ENCODE data around the gene TSNAXIP1.

Gene TSNAXIP1

DNA sequence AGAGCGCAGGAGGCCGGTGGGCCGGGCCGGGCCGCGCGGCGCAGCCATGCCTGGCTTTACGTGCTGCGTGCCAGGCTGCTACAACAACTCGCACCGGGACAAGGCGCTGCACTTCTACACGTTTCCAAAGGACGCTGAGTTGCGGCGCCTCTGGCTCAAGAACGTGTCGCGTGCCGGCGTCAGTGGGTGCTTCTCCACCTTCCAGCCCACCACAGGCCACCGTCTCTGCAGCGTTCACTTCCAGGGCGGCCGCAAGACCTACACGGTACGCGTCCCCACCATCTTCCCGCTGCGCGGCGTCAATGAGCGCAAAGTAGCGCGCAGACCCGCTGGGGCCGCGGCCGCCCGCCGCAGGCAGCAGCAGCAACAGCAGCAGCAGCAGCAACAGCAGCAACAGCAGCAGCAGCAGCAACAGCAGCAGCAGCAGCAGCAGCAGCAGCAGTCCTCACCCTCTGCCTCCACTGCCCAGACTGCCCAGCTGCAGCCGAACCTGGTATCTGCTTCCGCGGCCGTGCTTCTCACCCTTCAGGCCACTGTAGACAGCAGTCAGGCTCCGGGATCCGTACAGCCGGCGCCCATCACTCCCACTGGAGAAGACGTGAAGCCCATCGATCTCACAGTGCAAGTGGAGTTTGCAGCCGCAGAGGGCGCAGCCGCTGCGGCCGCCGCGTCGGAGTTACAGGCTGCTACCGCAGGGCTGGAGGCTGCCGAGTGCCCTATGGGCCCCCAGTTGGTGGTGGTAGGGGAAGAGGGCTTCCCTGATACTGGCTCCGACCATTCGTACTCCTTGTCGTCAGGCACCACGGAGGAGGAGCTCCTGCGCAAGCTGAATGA is 36.0 kb downstream of the TSNAXIP1 start:
- DNase-seq (ENCODE audit: low read depth) = no peak
- TF ChIP-seq, protein P1, sequence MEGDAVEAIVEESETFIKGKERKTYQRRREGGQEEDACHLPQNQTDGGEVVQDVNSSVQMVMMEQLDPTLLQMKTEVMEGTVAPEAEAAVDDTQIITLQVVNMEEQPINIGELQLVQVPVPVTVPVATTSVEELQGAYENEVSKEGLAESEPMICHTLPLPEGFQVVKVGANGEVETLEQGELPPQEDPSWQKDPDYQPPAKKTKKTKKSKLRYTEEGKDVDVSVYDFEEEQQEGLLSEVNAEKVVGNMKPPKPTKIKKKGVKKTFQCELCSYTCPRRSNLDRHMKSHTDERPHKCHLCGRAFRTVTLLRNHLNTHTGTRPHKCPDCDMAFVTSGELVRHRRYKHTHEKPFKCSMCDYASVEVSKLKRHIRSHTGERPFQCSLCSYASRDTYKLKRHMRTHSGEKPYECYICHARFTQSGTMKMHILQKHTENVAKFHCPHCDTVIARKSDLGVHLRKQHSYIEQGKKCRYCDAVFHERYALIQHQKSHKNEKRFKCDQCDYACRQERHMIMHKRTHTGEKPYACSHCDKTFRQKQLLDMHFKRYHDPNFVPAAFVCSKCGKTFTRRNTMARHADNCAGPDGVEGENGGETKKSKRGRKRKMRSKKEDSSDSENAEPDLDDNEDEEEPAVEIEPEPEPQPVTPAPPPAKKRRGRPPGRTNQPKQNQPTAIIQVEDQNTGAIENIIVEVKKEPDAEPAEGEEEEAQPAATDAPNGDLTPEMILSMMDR (IDR thresholded peaks at IDR 0.05; ENCODE audit: low read depth, low read length, missing control alignments) = peak; percentile 50
- peak overlapping the region; percentile 81 for H3K4me3 ChIP-seq (ENCODE audit: low read depth, low read length)

DNA sequence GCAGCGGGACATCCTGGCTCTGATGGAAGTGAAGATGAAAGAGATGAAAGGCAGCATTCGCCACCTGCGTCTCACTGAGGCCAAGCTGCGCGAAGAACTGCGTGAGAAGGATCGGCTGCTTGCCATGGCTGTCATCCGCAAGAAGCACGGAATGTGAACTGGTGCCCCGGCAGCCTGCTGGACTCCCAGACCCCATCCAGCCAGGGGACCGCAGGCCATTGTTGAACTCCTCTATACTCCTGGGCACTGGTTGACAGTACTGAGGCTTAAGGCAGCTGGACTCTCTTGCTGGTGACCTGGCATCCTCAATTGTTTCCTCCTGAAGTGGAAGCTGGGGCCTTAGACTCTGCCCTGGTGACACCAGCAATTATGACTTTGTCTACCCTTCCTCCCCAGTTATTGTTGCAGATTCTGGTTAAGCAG is 36.7 kb downstream of the TSNAXIP1 start:
- DNase-seq (ENCODE audit: low read depth) = no peak
- TF ChIP-seq, protein P1 (IDR thresholded peaks at IDR 0.05; ENCODE audit: low read depth, low read length, missing control alignments) = no peak
- H3K4me3 ChIP-seq (ENCODE audit: low read depth, low read length) = peak overlapping the region; percentile 81

DNA sequence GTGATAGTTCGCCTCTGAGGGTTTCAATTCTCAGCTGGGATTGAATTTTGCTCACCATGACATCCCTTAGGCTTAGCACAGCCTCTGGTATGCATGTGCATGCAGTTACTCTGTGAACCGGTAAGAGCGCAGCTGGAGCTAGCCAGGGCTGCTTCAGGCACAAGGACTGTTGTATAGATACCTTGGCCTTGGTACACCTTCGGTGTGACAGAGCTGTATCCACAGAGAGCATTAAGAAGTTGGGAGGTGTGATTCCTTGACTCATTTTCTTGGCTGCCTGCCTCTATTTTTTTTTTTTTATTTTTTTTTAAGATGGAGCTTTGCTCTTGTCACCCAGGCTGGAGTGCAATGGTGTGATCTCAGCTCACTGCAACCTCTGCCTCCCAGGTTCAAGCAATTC is 37.8 kb downstream of the TSNAXIP1 start:
- no peak overlapping the region; the same call in 1 of the 2 replicates for H3K4me3 ChIP-seq (ENCODE audit: low read depth, low read length)
- TF ChIP-seq, protein P1 (IDR thresholded peaks at IDR 0.05; ENCODE audit: low read depth, low read length, missing control alignments) = no peak
- no peak for DNase-seq (ENCODE audit: low read depth)

DNA sequence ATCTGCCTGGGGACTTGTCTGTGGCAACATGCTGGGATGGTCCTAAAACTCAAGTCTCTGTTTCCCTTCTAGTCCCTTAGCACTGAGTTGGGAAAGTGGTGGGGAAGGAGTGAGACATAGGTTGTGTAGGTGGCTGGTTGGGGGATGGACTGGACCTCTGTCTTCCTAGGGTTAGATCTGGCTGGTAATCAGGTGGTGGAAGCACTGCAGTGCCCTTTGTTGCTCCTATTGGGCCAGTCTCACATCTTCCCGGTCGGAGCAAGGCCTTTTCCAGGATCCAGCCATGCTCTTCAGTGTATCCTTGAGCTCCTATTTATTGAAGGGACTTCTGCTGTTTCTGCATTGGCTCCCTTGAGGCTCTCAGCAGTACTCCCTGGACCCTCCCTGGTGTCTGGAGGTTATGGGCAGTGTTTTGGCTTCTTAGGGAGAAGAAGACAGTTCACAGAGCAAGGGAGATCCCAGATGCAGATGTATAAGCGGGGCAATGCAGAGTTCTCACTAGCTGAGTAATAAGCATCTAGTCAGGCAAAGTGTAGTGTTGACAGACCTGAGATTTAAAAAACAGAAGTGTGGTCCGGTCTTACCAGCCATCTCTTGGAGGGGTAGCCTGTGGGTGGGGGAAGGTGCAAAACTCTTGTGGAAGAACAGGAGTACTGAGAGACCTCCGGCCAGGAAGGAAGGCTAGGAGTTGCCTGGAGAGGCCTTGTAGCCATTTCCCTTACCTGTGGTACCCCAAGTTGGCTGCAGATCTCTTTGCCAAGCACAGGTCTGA is 38.8 kb downstream of the TSNAXIP1 start:
- no peak for DNase-seq (ENCODE audit: low read depth)
- TF ChIP-seq, protein P1 (IDR thresholded peaks at IDR 0.05; ENCODE audit: low read depth, low read length, missing control alignments) = no peak
- H3K4me3 ChIP-seq (ENCODE audit: low read depth, low read length) = peak overlapping the region; percentile 74

DNA sequence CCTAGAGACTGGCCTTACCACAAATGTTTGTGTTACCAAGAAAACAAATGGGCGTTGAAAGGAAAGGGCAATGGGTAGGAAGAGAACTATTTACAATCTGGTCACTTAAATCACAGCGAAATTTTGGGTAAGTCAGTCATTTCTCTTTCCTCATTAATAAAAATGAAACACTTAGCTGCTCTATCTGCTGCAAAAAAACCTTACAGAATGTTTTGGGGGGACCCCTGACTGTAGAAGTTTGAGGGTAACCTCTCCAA is 39.3 kb downstream of the TSNAXIP1 start:
- H3K4me3 ChIP-seq (ENCODE audit: low read depth, low read length) = peak overlapping the region; percentile 74
- TF ChIP-seq, protein P1 (IDR thresholded peaks at IDR 0.05; ENCODE audit: low read depth, low read length, missing control alignments) = no peak
- no peak for DNase-seq (ENCODE audit: low read depth)

DNA sequence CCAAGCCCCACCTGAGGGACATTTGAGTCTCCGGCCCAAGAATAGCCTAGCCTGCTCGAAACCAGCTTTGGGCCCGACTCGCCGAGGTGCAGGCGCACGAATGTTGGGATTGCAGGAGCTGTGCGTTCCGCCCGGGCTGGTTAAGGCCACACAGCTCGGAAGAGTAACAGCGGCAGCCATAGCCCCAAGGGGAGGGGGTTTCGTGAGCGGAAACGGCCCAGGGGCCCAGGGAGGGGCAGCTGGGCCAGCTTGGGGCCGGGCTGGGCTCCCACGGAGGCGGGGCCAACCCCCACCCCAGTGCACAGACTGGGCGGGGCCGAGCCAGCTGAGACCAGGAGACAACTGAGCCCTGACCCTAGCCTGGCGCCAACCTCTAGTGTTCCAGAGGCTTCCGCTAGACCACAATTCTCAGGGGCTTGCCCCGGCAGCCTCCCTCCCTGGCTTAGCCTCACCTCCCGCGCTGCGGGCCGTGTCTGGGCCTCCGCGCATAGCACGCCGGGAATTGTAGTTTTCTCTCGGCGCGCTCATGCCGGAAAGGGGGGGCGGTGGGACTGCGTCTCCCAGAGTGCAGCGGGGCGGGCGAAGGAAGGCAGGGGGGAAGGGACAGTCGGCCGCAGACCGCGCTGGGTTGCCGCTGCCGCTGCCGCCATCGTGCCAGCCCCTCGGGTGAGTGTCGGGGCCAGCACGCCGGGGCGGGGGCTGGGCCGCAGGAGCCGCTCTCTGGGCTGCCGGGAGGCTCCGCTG is 39.8 kb downstream of the TSNAXIP1 start, which contains the start of gene NUTF2:
Gene NUTF2 (plus strand): TSS at position 614 of the 744 bp plus-strand sequence. CDS start 18,198 bp downstream, outside the sequence.
- DNase-seq (ENCODE audit: low read depth) = peak; percentile 86
- TF ChIP-seq, protein P1 (IDR thresholded peaks at IDR 0.05; ENCODE audit: low read depth, low read length, missing control alignments) = no peak
- H3K4me3 ChIP-seq (ENCODE audit: low read depth, low read length) = peak within 1 kb of the TSS; percentile 74

Measured in GM12864 (cell line).